ENCODE results near the gene SH2D4B.

Gene SH2D4B

GRCh38 chr10:80582286-80582960, 44.7 kb downstream of the SH2D4B start:
- no peak overlapping the region for H3K4me3 ChIP-seq (ENCODE audit: low read depth, low read length)
- TF ChIP-seq CTCF (IDR thresholded peaks at IDR 0.05; ENCODE audit: control insufficient read depth, extremely low read depth, insufficient read depth): no peak
- DNase-seq (ENCODE audit: low read depth): no peak

- no peak for TF ChIP-seq CTCF (IDR thresholded peaks at IDR 0.05; ENCODE audit: control insufficient read depth, extremely low read depth, insufficient read depth)
- H3K4me3 ChIP-seq (ENCODE audit: low read depth, low read length): no peak overlapping the region
- no peak for DNase-seq (ENCODE audit: low read depth)
Observed at GRCh38 chr10:80583685-80584084, 46.0 kb downstream of the SH2D4B start.

GRCh38 chr10:80585812-80586211, 48.1 kb downstream of the SH2D4B start:
- no peak for DNase-seq (ENCODE audit: low read depth)
- no peak for TF ChIP-seq CTCF (IDR thresholded peaks at IDR 0.05; ENCODE audit: control insufficient read depth, extremely low read depth, insufficient read depth)
- no peak overlapping the region for H3K4me3 ChIP-seq (ENCODE audit: low read depth, low read length)

GRCh38 chr10:80588546-80588945, 50.8 kb downstream of the SH2D4B start:
- no peak overlapping the region for H3K4me3 ChIP-seq (ENCODE audit: low read depth, low read length)
- TF ChIP-seq CTCF (IDR thresholded peaks at IDR 0.05; ENCODE audit: control insufficient read depth, extremely low read depth, insufficient read depth): no peak
- no peak for DNase-seq (ENCODE audit: low read depth)

- no peak for TF ChIP-seq CTCF (IDR thresholded peaks at IDR 0.05; ENCODE audit: control insufficient read depth, extremely low read depth, insufficient read depth)
- no peak for DNase-seq (ENCODE audit: low read depth)
- no peak overlapping the region for H3K4me3 ChIP-seq (ENCODE audit: low read depth, low read length)
Observed at GRCh38 chr10:80589726-80590373, 52.1 kb downstream of the SH2D4B start.

- no peak for DNase-seq (ENCODE audit: low read depth)
- H3K4me3 ChIP-seq (ENCODE audit: low read depth, low read length): no peak overlapping the region
- TF ChIP-seq CTCF (IDR thresholded peaks at IDR 0.05; ENCODE audit: control insufficient read depth, extremely low read depth, insufficient read depth): no peak
Observed at GRCh38 chr10:80590585-80591125, 53.0 kb downstream of the SH2D4B start.

All from LNCaP clone FGC (cell line).